HepG2 (cell line): ENCODE data around the gene TMEM184B. TPM values are rescaled to one million over a fixed set of nuclear protein-coding genes. Genes with fewer than 3 reads are reported as not detected.
A peak's percentile ranks its signal among the peaks of the same experiment; 100 is the strongest.

ENCODE experiments used
- GABPB1 ChIP-seq: IDR thresholded peaks from 2 replicates; pipeline ENCODE4 v1.6.1; 2016; ENCODE audit warnings: mild to moderate bottlenecking, missing genetic modification reagents, moderate library complexity, missing compliant biosample characterization
- HES4 ChIP-seq: sonication (generic); formaldehyde crosslinking; IDR thresholded peaks from 2 replicates; pipeline ENCODE4 v1.9.0; 2021; ENCODE audit warnings: mild to moderate bottlenecking, missing genetic modification reagents, borderline replicate concordance
- KAT7 ChIP-seq: IDR thresholded peaks from 2 replicates; pipeline ENCODE4 v1.6.1; 2018; ENCODE audit warnings: borderline replicate concordance, missing compliant biosample characterization
- PHF21A ChIP-seq: sonication (generic); formaldehyde crosslinking; IDR thresholded peaks from 2 replicates; pipeline ENCODE4 v1.5.0; 2020; ENCODE audit warnings: mild to moderate bottlenecking, missing genetic modification reagents
- POLR2G ChIP-seq: fragments of 200-400 bp; formaldehyde crosslinking; IDR thresholded peaks from 2 replicates; pipeline ENCODE4 v1.6.1; 2018; ENCODE audit warnings: mild to moderate bottlenecking, low read depth, low read length, moderate library complexity
- RAD21 ChIP-seq: fragments of 450-650 bp; formaldehyde crosslinking; IDR thresholded peaks from 2 replicates; pipeline ENCODE4 v1.5.0; 2020; ENCODE audit warnings: mild to moderate bottlenecking
- RBFOX2 ChIP-seq: fragments of 200-400 bp; formaldehyde crosslinking; IDR thresholded peaks from 2 replicates; pipeline ENCODE4 v1.6.1; 2017; ENCODE audit warnings: low read depth, mild to moderate bottlenecking, low read length
- THAP11 ChIP-seq: IDR thresholded peaks from 2 replicates; pipeline ENCODE4 v1.6.1; 2016; ENCODE audit warnings: missing biosample characterization, missing genetic modification reagents
- ZFP90 ChIP-seq: sonication (generic); formaldehyde crosslinking; IDR thresholded peaks from 2 replicates; pipeline ENCODE4 v1.8.0; 2022; ENCODE audit warnings: missing genetic modification reagents, mild to moderate bottlenecking, inconsistent platforms, borderline replicate concordance
- ZMAT3 ChIP-seq: sonication (generic); formaldehyde crosslinking; conservative IDR thresholded peaks from 2 replicates; pipeline ENCODE4 v1.7.0; 2021; ENCODE audit warnings: missing genetic modification reagents
- ZNF546 ChIP-seq: sonication (generic); formaldehyde crosslinking; conservative IDR thresholded peaks from 2 replicates; pipeline ENCODE4 v1.8.1; 2023; ENCODE audit warnings: mild to moderate bottlenecking, missing genetic modification reagents
- ZNF558 ChIP-seq: sonication (generic); formaldehyde crosslinking; IDR thresholded peaks from 2 replicates; pipeline ENCODE4 v1.9.0; 2022; ENCODE audit warnings: mild to moderate bottlenecking, missing genetic modification reagents, borderline replicate concordance
- ZNF772 ChIP-seq: sonication (generic); formaldehyde crosslinking; IDR thresholded peaks from 2 replicates; pipeline ENCODE4 v1.5.0; 2020; ENCODE audit warnings: mild to moderate bottlenecking, missing genetic modification reagents
- ZNF891 ChIP-seq: sonication (generic); formaldehyde crosslinking; IDR thresholded peaks from 2 replicates; pipeline ENCODE4 v1.5.0; 2020; ENCODE audit warnings: mild to moderate bottlenecking, missing genetic modification reagents
- ZSCAN31 ChIP-seq: sonication (generic); formaldehyde crosslinking; IDR thresholded peaks from 2 replicates; pipeline ENCODE4 v1.5.0; 2020; ENCODE audit warnings: low read depth, mild to moderate bottlenecking, missing genetic modification reagents
- polyA plus RNA-seq, 8 experiments: library from polyadenylated mRNA; depleted of rRNA in 3 of 8; stranded (reverse) in 7 of 8; unstranded in 1 of 8; fragments of >200 nt; fragmentation: Illumina TruSeq in 4 of 8; extraction: Trizol in 4 of 8; gene quantifications; 2 replicates each; pipeline versions ENCODE4 v1.2.1 to v1.2.3, GENCODE V29; 2011 to 2016; ENCODE audit warnings: low read depth in 4 of 8, missing spikeins in 1 of 8, mixed read lengths in 1 of 8; ENCODE audit not compliant: insufficient read depth in 1 of 8
- total RNA-seq, 5 experiments: library from RNA; depleted of rRNA; stranded (reverse); fragments of >200 nt; fragmentation: Illumina TruSeq; extraction: Trizol; gene quantifications; 2 replicates each; pipeline ENCODE4 v1.2.3, GENCODE V29; 2016; ENCODE audit warnings: low read depth in 1 of 5
- TF ChIP-seq, protein P1 (sequence below): sonication (generic); formaldehyde crosslinking; IDR thresholded peaks from 2 replicates; pipeline ENCODE4 v1.5.0; 2020; ENCODE audit warnings: missing genetic modification reagents
- TF ChIP-seq, protein P2 (sequence below): sonication (generic); formaldehyde crosslinking; IDR thresholded peaks from 2 replicates; pipeline ENCODE4 v1.5.0; 2020; ENCODE audit warnings: mild to moderate bottlenecking, missing genetic modification reagents, borderline replicate concordance
- TF ChIP-seq, protein P3 (sequence below): sonication (generic); formaldehyde crosslinking; IDR thresholded peaks from 2 replicates; pipeline ENCODE4 v1.5.0; 2020; ENCODE audit warnings: mild to moderate bottlenecking, missing genetic modification reagents, moderate library complexity
- TF ChIP-seq, protein P4 (sequence below): sonication (generic); formaldehyde crosslinking; IDR thresholded peaks from 2 replicates; pipeline ENCODE4 v1.8.0; 2022; ENCODE audit warnings: low read depth, missing genetic modification reagents

The TMEM184B gene
- total and polyA plus RNA-seq, 2 of the 13 experiments (the other 11 are each of a cell fraction or from before 2014, with no cell fraction given), result 15.9 to 16.0 TPM

DNA sequence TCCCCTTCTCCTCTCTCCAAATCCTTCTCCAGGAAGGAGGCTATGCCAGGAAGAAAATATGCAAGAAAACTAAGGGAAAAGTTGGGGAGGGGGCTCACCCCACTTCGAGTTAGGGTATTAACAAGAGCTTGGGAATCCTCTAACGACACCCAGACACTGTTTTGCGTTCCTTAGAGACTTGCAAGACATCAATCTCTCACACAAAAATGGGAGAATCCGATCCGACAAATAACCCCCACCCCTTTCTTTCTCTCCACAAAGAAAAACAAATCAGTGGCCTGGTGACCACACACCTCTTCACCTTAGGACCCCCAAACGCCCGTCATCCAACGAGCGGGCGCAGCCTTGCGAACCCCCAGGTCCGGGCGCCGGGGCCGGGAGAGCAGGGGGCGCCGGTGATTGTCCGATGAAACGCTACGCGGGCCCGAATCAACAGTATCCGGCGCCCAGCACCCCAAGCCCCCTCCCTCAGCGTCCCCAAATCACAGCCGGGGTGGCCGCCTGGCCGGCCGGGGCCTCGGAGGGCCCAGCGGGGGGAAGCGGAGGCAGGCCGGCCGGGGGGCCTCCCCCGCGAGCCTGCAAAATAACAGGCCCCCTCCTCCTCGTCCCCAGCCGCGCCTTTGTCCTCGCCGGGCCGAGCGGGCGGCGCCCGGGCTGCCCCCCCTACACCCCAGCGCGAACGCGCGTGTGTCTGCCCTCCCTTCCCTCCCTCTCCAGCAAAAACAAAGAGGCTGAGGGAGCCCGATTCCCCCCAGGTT, 43.7 kb upstream of the TMEM184B start (continued):
- TF ChIP-seq HES4 (CRISPR knock-in tag) (0 out of 2 replicates have a peak, but pooled peaks have one; percentile 71), ZNF546 (CRISPR knock-in tag) (0 out of 2 replicates have a peak, but pooled peaks have one; percentile 19), KAT7 (CRISPR knock-in tag) (0 out of 2 replicates have a peak, but pooled peaks have one; percentile 39), ZSCAN31 (CRISPR knock-in tag) (peak; percentile 43; the same call in 1 of the 2 replicates), THAP11 (0 out of 2 replicates have a peak, but pooled peaks have one; percentile 13), POLR2G (0 out of 2 replicates have a peak, but pooled peaks have one; percentile 5), RBFOX2 (peak; percentile 75), ZNF772 (CRISPR knock-in tag) (no peak), ZNF558 (CRISPR knock-in tag) (0 out of 2 replicates have a peak, but pooled peaks have one; percentile 58), ZFP90 (CRISPR knock-in tag) (0 out of 2 replicates have a peak, but pooled peaks have one; percentile 26), ZNF891 (CRISPR knock-in tag) (0 out of 2 replicates have a peak, but pooled peaks have one; percentile 22), RAD21 (CRISPR knock-in tag) (0 out of 2 replicates have a peak, but pooled peaks have one; percentile 13), GABPB1 (peak; percentile 37; the same call in 1 of the 2 replicates), PHF21A (CRISPR knock-in tag) (peak; percentile 23; the same call in 1 of the 2 replicates), ZMAT3 (CRISPR knock-in tag) (peak; percentile 64)
- TF ChIP-seq, protein P1, sequence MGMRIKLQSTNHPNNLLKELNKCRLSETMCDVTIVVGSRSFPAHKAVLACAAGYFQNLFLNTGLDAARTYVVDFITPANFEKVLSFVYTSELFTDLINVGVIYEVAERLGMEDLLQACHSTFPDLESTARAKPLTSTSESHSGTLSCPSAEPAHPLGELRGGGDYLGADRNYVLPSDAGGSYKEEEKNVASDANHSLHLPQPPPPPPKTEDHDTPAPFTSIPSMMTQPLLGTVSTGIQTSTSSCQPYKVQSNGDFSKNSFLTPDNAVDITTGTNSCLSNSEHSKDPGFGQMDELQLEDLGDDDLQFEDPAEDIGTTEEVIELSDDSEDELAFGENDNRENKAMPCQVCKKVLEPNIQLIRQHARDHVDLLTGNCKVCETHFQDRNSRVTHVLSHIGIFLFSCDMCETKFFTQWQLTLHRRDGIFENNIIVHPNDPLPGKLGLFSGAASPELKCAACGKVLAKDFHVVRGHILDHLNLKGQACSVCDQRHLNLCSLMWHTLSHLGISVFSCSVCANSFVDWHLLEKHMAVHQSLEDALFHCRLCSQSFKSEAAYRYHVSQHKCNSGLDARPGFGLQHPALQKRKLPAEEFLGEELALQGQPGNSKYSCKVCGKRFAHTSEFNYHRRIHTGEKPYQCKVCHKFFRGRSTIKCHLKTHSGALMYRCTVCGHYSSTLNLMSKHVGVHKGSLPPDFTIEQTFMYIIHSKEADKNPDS, result no peak
- TF ChIP-seq, protein P2, sequence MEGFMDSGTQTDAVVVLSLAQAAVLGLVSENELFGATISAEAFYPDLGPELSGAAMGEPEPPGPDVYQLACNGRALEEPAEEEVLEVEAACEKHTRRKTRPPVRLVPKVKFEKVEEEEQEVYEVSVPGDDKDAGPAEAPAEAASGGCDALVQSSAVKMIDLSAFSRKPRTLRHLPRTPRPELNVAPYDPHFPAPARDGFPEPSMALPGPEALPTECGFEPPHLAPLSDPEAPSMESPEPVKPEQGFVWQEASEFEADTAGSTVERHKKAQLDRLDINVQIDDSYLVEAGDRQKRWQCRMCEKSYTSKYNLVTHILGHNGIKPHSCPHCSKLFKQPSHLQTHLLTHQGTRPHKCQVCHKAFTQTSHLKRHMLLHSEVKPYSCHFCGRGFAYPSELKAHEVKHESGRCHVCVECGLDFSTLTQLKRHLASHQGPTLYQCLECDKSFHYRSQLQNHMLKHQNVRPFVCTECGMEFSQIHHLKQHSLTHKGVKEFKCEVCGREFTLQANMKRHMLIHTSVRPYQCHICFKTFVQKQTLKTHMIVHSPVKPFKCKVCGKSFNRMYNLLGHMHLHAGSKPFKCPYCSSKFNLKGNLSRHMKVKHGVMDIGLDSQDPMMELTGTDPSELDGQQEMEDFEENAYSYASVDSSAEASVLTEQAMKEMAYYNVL, result 0 out of 2 replicates have a peak, but pooled peaks have one; percentile 24
- TF ChIP-seq, protein P3, sequence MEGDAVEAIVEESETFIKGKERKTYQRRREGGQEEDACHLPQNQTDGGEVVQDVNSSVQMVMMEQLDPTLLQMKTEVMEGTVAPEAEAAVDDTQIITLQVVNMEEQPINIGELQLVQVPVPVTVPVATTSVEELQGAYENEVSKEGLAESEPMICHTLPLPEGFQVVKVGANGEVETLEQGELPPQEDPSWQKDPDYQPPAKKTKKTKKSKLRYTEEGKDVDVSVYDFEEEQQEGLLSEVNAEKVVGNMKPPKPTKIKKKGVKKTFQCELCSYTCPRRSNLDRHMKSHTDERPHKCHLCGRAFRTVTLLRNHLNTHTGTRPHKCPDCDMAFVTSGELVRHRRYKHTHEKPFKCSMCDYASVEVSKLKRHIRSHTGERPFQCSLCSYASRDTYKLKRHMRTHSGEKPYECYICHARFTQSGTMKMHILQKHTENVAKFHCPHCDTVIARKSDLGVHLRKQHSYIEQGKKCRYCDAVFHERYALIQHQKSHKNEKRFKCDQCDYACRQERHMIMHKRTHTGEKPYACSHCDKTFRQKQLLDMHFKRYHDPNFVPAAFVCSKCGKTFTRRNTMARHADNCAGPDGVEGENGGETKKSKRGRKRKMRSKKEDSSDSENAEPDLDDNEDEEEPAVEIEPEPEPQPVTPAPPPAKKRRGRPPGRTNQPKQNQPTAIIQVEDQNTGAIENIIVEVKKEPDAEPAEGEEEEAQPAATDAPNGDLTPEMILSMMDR, result no peak
- TF ChIP-seq, protein P4, sequence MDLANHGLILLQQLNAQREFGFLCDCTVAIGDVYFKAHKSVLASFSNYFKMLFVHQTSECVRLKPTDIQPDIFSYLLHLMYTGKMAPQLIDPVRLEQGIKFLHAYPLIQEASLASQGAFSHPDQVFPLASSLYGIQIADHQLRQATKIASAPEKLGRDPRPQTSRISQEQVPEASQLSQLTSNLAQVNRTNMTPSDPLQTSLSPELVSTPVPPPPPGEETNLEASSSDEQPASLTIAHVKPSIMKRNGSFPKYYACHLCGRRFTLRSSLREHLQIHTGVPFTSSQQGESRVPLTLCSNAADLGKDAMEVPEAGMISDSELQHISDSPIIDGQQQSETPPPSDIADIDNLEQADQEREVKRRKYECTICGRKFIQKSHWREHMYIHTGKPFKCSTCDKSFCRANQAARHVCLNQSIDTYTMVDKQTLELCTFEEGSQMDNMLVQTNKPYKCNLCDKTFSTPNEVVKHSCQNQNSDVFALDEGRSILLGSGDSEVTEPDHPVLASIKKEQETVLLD (CRISPR knock-in tag), result peak; percentile 50; the same call in 1 of the 2 replicates
